ENCODE results near the gene MYT1.

DNA sequence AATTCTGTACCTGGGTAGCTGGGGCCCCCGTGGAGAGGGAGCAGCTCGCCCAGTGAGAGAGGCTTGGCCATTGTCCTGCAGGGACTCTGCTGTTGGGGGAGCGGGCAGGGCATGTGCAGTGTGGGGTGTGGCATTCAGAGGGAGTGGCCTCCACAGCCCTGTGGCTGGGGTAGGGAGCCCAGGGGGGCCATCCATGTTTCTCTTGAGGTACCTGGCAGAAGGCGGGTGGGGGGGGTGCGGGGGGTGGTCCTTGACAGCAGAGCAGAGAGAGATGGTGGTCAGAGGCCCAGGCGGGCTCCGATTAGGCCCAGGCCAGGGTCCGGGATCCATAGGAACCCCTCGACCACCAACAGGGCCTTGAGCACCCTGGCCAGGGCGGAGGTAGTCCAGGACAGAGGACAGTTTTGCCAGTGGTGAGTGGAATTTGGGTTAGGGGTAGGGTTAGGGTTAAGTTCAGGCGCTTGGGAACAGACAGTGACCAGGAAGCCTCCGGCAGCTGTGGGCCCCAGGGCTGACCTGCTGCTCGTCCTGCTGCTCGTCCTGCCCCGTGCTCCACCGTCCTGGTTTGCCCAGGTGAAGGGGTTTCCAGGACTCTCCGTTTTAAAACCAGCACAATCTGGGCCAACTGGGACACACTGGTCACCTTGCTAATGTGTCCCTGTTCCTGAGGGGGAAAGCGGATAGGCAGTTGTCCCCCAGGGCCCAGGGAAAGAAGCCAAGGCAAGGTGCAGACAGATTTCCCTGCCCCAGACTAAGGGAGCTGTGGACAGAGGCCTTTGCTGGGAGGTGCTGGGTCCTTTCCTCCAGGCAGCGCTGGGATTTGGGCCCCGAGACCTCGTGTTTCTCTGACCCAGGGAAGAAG lies 24.8 kb upstream of the MYT1 start:
- TF ChIP-seq, protein P1, sequence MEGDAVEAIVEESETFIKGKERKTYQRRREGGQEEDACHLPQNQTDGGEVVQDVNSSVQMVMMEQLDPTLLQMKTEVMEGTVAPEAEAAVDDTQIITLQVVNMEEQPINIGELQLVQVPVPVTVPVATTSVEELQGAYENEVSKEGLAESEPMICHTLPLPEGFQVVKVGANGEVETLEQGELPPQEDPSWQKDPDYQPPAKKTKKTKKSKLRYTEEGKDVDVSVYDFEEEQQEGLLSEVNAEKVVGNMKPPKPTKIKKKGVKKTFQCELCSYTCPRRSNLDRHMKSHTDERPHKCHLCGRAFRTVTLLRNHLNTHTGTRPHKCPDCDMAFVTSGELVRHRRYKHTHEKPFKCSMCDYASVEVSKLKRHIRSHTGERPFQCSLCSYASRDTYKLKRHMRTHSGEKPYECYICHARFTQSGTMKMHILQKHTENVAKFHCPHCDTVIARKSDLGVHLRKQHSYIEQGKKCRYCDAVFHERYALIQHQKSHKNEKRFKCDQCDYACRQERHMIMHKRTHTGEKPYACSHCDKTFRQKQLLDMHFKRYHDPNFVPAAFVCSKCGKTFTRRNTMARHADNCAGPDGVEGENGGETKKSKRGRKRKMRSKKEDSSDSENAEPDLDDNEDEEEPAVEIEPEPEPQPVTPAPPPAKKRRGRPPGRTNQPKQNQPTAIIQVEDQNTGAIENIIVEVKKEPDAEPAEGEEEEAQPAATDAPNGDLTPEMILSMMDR (conservative IDR thresholded peaks at IDR 0.05; ENCODE audit: low read depth, low read length) = no peak
- TF ChIP-seq EZH2phosphoT487 (IDR thresholded peaks at IDR 0.05; ENCODE audit: borderline replicate concordance, low read length) = no peak

Measured in PC-3 (cell line).